Adrenal gland (tissue), 12 donors: ENCODE data around the gene PRMT6. TPM values are rescaled to one million over a fixed set of nuclear protein-coding genes. Genes with fewer than 3 reads are reported as not detected.
"Not testable (repeated sequence)": the region's sequence is repeated elsewhere in the genome, so short reads cannot be mapped to it uniquely, and the experiment has no call there.

Experiments used
- DNase-seq, 7 donors: peaks; one replicate each; pipeline ENCODE4 v3.0.0-alpha.2; 2019 to 2020
- H3K27ac ChIP-seq, 5 donors: fragments of 200-600 bp; sonication (generic) in 4 of 5; 1 replicate in 3 of 5; 2 replicates in 2 of 5; pipeline versions ENCODE4 v1.5.1 to v1.8.0; 2016 to 2020; ENCODE audit warnings: mild to moderate bottlenecking in 1 of 5
- H3K27me3 ChIP-seq: fragments of 200-600 bp; 2 replicates; pipeline ENCODE4 v1.8.0; 2021
- H3K36me3 ChIP-seq, 2 donors: fragments of 200-600 bp; replicated peaks in 1 of 2; 1 replicate in 1 of 2; 2 replicates in 1 of 2; pipeline versions ENCODE4 v1.5.1 to v1.8.0; 2018 to 2022
- H3K4me1 ChIP-seq, 2 donors: fragments of 200-600 bp; replicated peaks in 1 of 2; 1 replicate in 1 of 2; 2 replicates in 1 of 2; pipeline versions ENCODE4 v1.5.1 to v1.8.0; 2018 to 2021
- H3K4me3 ChIP-seq, 4 donors: fragments of 200-600 bp; sonication (generic) in 3 of 4; one replicate each; pipeline ENCODE4 v1.5.1; 2016 to 2018
- H3K9me3 ChIP-seq, 3 donors: fragments of 200-600 bp; sonication (generic) in 1 of 3; replicated peaks in 1 of 3; 1 replicate in 2 of 3; 2 replicates in 1 of 3; pipeline versions ENCODE4 v1.5.1 to v1.8.0; 2016 to 2021
- CTCF ChIP-seq, 6 experiments: fragments of 450-650 bp in 4 of 6; fragments of 200-600 bp in 2 of 6; sonication (generic) in 1 of 6; IDR thresholded peaks; 1 replicate in 5 of 6; 2 replicates in 1 of 6; pipeline versions ENCODE4 v1.5.1 to v1.8.0; 2016 to 2021; ENCODE audit warnings: antibody characterized with exemption in 6 of 6, mild to moderate bottlenecking in 2 of 6, moderate library complexity in 1 of 6
- POLR2A ChIP-seq, 2 donors: fragments of 450-650 bp; IDR thresholded peaks; one replicate each; pipeline ENCODE4 v1.6.1; 2017; ENCODE audit warnings: antibody characterized with exemption in 2 of 2, mild to moderate bottlenecking in 2 of 2, moderate library complexity in 1 of 2
- WGBS, 4 donors: extraction: QIAGEN DNeasy Blood & Tissue Kit in 2 of 4; methylation state at CpG; one replicate each; pipeline versions ENCODE4 v1.1.5 to v1.1.7; 2013 to 2017; 5-methylcytosine and 5-hydroxymethylcytosine counted together
- intact Hi-C, 2 donors: fragments of 100-400 bp; cut with DNase I; formaldehyde crosslinking; loops; one replicate each; pipeline versions ENCODE4 v1.14.1 to v1.15.0; 2022 to 2023
- polyA plus RNA-seq, 3 donors: library from polyadenylated mRNA; stranded (reverse); fragments of 200-250 nt in 2 of 3; fragments of 350-450 nt in 1 of 3; fragmentation: Illumina TruSeq in 1 of 3; extraction: RNeasy Lipid Tissue Mini Kit (QIAGEN cat#74804) in 1 of 3; gene quantifications; one replicate each; pipeline ENCODE4 v1.2.3, GENCODE V29; 2013 to 2014
- total RNA-seq, 9 donors: library from RNA; depleted of rRNA in 4 of 9; stranded (reverse); fragments of >200 nt in 4 of 9; fragments of 120-200 nt in 1 of 9; fragmentation: NEBNext Ultra II Directional in 1 of 9; extraction: Animal tissue kit (Norgen Biotek cat#: 25700) in 1 of 9; gene quantifications; one replicate each; pipeline versions ENCODE4 v1.1.0 to v1.2.4, GENCODE V29; 2013 to 2023
- donor health status: healthy with polysubstance abuse.
- donor health status: Bipolar disorder and iron deficiency.
- donor health status: DM: yes; HTN: yes; CAD: no.
- donor health status: DM: no; HTN: no; CAD: no.
- donor health status: DM: no; HTN: no; CAD: no.
- donor health status: DM: yes; HTN: yes; CAD: no.

Gene PRMT6
- total and polyA plus RNA-seq, 12 donors = 9.0 to 30.4 (median 17.6) TPM

- no peaks in the 10 kb centered on the region for H3K4me1 ChIP-seq
- H3K27ac ChIP-seq = no peak overlapping the region
- DNase-seq = no peak
- intact Hi-C loops = no loop called here
- no peaks in the 10 kb centered on the region for H3K9me3 ChIP-seq
- H3K27me3 ChIP-seq = no peaks in the 10 kb centered on the region
- H3K36me3 ChIP-seq = no peaks in the 10 kb centered on the region
- TF ChIP-seq CTCF (IDR thresholded peaks at IDR 0.05) = no peak
- 62 to 88% (median 79%) methylated on average over 1 of the region's 1 CpG for WGBS, 4 donors
- H3K4me3 ChIP-seq = no peak overlapping the region
Measured at GRCh38 chr1:107091418-107091817, 34.9 kb downstream of the PRMT6 start.

- H3K27me3 ChIP-seq, H3K9me3 ChIP-seq, H3K36me3 ChIP-seq, intact Hi-C loops, H3K4me1 ChIP-seq, H3K4me3 ChIP-seq, H3K27ac ChIP-seq, DNase-seq: not testable (repeated sequence)
- WGBS, 4 donors = 73 to 81% (median 81%) methylated on average over 1 of the region's 1 CpG
Measured at GRCh38 chr1:107093395-107093794, 36.9 kb downstream of the PRMT6 start.

GRCh38 chr1:107095647-107096046 is 39.2 kb downstream of the PRMT6 start:
- Histone ChIP-seq H3K4me3 (no peak overlapping the region), H3K4me1 (no peaks in the 10 kb centered on the region), H3K36me3 (no peaks in the 10 kb centered on the region), H3K27ac (no peak overlapping the region), H3K9me3 (no peaks in the 10 kb centered on the region), H3K27me3 (no peaks in the 10 kb centered on the region)
- no peak for DNase-seq
- intact Hi-C loops = no loop called here
- TF ChIP-seq POLR2A (IDR thresholded peaks at IDR 0.05) = no peak
- TF ChIP-seq CTCF (IDR thresholded peaks at IDR 0.05) = no peak

- WGBS, 4 donors = 48 to 62% (median 52%) methylated on average over 2 of the region's 2 CpGs
- TF ChIP-seq CTCF (IDR thresholded peaks at IDR 0.05) = no peak
- no peak for TF ChIP-seq POLR2A (IDR thresholded peaks at IDR 0.05)
- no peaks in the 10 kb centered on the region for H3K4me1 ChIP-seq
- H3K27me3 ChIP-seq = no peaks in the 10 kb centered on the region
- intact Hi-C loops = no loop called here
- no peak overlapping the region for H3K4me3 ChIP-seq
- H3K27ac ChIP-seq = no peak overlapping the region
- no peak for DNase-seq
- no peaks in the 10 kb centered on the region for H3K36me3 ChIP-seq
- H3K9me3 ChIP-seq = no peaks in the 10 kb centered on the region
Measured at GRCh38 chr1:107096690-107097089, 40.2 kb downstream of the PRMT6 start.

GRCh38 chr1:107098961-107099360 is 42.5 kb downstream of the PRMT6 start:
- Histone ChIP-seq H3K36me3 (no peaks in the 10 kb centered on the region), H3K9me3 (no peaks in the 10 kb centered on the region), H3K27ac (no peak overlapping the region), H3K4me3 (no peak overlapping the region), H3K27me3 (no peaks in the 10 kb centered on the region), H3K4me1 (no peaks in the 10 kb centered on the region)
- TF ChIP-seq POLR2A (IDR thresholded peaks at IDR 0.05) (no peak), CTCF (IDR thresholded peaks at IDR 0.05) (no peak)
- DNase-seq = no peak
- intact Hi-C loops = no loop called here
- WGBS, 4 donors = 72 to 85% (median 79%) methylated on average over 3 of the region's 3 CpGs
